TTC549 (cell line): ENCODE measurements around the gene ZDHHC4.
"Not testable (repeated sequence)": the region's sequence is repeated elsewhere in the genome, so short reads cannot be mapped to it uniquely, and the experiment has no call there.

Experiments used
- FAIRE-seq: peaks from 2 replicates; lab custom pipeline; 2012; peaks lifted over from hg19 to GRCh38; lab: Jason Lieb, UNC

ZDHHC4 gene

GRCh38 chr7:6607651-6608051 is 30.4 kb downstream of the ZDHHC4 start:
- no peak for FAIRE-seq

GRCh38 chr7:6608081-6608480 is 30.8 kb downstream of the ZDHHC4 start:
- FAIRE-seq: no peak

- FAIRE-seq: no peak
These were observed 31.5 kb downstream of the ZDHHC4 start for GRCh38 chr7:6608794-6609193.

DNA sequence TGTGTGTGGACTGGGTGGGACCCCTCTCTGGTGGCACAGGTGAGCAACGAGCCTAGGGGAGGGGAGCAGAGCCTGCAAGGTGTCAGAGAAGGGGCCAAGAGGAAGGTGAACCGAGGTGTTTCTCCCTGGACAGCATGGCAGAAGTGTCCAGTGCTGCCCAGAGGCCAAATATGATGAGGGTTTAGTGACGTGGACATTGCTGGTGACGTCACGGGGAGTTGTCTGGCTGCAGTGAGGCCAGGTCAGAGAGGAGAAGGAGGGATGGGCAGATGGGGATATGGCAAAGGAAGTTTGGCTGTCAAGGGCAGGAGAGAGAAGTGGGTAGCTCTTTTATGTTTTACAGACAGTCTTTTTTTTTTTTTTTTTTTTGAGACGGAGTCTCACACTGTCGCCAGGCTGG is 35.6 kb downstream of the ZDHHC4 start:
- no peak for FAIRE-seq

DNA sequence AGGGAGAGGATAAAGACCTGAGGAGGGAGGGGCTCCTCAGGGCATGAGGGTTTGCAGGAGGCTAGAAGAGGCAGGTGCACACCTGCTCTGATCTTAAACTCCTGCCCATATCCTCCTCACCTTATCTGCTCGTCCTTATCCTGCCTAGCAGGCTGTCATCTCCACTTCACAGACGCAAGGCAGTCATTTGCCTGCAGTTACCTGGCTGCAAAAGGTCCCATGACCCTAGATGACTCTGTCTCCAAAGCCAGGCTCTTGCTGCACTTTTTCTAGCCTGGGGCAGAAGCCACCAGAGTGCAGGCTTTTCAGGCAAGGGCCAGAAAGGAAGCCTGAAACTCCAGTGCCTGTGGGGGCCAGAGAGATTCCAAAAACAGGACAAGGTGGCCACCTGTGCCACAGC is 36.5 kb downstream of the ZDHHC4 start:
- no peak for FAIRE-seq

DNA sequence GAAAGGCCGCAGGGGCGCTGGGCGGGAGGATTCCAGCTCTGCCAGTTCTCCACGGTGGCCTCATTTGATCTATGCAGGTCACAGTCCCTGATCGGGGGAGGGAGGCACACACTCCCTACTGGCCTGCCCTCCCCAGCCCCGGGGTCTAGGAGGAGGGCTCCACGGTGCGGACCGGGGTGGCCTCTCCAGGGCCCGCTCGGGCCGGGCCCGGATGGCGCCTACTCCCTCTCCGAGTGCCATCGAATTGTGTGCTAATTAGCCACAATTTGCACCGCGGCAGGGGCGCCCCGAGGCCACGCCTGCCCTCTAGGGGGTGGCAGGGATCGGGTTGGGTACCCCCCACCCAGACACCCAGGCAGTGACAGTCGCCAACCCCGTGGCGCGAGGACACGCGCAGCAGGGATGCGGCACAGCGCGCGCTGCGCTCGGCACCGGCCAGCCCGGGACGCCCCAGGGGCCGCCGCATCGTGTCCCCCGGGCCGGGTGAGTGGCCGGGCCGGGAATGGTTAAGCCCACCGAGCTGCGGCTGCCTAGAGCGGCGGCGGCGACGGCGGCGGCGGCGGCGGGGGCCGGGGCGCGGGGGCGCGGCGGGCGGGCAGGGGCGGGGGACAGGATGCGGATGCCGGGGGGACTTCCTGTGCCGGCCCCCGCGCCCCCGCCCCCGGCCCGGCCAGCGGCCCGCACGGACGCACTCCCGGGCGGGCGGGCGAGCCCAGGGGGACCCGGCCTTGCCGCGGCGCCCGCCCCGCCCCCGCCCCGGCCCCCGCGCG is 37.9 kb downstream of the ZDHHC4 start, which contains the start of gene ZNF853:
Gene ZNF853, plus strand, starts transcription at position 658 of the 770 bp plus-strand sequence. CDS start 565 bp downstream, outside the sequence.
- no peak for FAIRE-seq

- FAIRE-seq: no peak
These were observed 38.7 kb downstream of the ZDHHC4 start for GRCh38 chr7:6615723-6616555.

GRCh38 chr7:6616854-6617643 is 39.8 kb downstream of the ZDHHC4 start:
- no peak for FAIRE-seq

DNA sequence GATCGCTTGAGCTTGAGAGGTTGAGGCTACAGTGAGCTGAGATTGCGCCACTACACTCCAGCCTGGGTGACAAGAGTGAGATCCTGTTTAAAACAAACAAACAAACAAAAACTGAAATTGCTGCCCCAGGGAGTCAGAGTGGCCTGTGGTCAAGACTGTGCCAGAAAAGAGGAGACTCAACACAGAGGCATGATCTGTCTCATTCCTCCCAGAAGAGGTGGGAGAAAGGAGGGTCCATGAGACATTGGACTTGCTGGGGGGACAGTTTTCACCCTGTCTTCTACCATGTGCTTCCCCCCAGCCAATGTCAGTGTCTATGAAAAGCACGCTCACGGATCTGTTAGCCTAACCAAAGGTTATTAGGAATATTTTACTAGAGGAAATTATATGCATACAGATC is 41.4 kb downstream of the ZDHHC4 start:
- FAIRE-seq: no peak

DNA sequence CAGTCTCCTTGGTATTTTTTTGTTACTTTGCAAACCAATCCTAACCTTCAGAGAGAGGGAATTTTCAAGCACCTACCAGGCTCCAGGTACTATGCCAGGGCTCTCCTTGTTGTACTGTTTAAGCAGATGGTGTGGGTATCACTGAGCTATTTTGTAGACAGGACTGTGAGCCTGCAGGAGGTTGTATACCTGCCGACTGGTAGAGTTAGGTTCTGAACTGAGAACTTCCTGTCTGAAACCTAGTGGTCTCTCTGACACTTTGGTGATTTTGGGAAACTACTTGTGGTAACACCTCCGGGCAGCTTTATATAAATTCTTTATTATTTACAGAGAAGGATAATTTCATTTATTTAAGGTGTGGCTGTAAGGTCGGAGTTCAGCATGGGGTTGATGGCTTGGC is 42.7 kb downstream of the ZDHHC4 start:
- FAIRE-seq: no peak

GRCh38 chr7:6621195-6622133 is 44.2 kb downstream of the ZDHHC4 start:
- no peak for FAIRE-seq

DNA sequence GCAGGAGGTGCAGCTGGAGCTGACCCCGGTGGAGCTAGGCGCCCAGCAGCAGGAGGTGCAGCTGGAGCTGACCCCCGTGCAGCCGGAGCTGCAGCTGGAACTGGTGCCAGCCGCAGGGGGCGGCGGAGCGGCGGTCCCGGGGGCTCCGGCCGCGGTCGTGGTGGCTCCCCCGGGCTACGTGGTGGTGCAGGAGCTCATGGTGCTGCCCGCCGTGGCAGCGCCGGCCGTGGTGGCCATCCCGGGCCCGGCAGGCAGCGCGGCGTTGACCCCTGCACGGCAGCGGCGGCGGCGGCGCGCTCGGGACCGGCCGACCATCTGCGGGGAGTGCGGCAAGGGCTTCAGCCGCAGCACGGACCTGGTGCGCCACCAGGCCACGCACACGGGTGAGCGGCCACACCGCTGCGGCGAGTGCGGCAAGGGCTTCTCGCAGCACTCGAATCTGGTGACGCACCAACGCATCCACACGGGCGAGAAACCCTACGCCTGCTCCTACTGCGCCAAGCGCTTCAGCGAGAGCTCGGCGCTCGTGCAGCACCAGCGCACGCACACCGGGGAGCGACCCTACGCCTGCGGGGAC is 45.0 kb downstream of the ZDHHC4 start:
- no peak for FAIRE-seq

GRCh38 chr7:6623589-6624245 is 46.5 kb downstream of the ZDHHC4 start:
- no peak for FAIRE-seq

GRCh38 chr7:6624246-6624611 is 47.0 kb downstream of the ZDHHC4 start:
- FAIRE-seq: no peak

GRCh38 chr7:6628045-6628444 is 50.8 kb downstream of the ZDHHC4 start:
- no peak for FAIRE-seq

- FAIRE-seq: no peak
These were observed 53.0 kb downstream of the ZDHHC4 start for GRCh38 chr7:6630007-6630849.

GRCh38 chr7:6631605-6632004 is 54.4 kb downstream of the ZDHHC4 start:
- no peak for FAIRE-seq

DNA sequence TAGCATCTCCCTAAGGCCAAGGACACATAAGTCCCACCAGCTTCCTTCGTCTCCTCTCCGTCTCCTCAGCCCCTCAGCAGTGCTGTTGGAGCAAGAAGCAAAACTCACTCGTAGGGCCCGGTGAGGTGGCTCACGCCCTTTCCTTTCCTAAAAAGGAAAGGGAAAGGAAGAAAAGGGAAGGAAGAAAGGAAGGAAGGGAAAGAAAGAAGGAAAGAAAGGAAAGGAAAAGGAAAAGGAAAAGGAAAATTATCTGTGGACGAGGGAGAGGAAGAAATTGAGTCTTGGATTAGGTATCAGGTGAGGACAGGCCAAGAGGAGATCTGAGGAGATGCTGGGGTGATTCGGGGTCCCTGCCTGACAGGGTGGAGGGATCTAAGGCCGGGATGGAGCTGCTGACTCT is 56.8 kb downstream of the ZDHHC4 start:
- FAIRE-seq: no peak

DNA sequence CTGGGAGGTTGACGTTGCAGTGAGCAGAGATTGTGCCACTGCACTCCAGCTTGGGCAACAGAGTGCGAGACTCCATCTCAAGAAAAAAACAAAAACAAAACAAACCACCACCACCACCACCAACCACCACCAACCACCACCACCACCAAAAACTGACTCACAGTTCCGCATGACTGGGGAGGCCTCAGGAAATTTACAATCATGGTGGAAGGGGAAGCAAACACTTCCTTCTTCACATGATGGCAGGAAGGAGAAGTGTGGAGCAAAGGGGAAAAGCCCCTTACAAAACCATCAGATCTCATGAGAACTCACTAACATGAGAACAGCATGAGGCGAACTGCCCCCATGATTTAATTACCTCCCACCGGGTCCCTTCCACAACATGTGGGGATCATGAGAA is 57.7 kb downstream of the ZDHHC4 start:
- not testable (repeated sequence) for FAIRE-seq
